NCI-H1105 treated with DMSO at 0.1 percent for 48 hours (cell line): Measurements from ENCODE around the gene PPP1R1A.

Source experiments
- DNase-seq: peaks from one replicate; lab custom pipeline; 2025; lab: John Stamatoyannopoulos, UW

Gene PPP1R1A

DNA sequence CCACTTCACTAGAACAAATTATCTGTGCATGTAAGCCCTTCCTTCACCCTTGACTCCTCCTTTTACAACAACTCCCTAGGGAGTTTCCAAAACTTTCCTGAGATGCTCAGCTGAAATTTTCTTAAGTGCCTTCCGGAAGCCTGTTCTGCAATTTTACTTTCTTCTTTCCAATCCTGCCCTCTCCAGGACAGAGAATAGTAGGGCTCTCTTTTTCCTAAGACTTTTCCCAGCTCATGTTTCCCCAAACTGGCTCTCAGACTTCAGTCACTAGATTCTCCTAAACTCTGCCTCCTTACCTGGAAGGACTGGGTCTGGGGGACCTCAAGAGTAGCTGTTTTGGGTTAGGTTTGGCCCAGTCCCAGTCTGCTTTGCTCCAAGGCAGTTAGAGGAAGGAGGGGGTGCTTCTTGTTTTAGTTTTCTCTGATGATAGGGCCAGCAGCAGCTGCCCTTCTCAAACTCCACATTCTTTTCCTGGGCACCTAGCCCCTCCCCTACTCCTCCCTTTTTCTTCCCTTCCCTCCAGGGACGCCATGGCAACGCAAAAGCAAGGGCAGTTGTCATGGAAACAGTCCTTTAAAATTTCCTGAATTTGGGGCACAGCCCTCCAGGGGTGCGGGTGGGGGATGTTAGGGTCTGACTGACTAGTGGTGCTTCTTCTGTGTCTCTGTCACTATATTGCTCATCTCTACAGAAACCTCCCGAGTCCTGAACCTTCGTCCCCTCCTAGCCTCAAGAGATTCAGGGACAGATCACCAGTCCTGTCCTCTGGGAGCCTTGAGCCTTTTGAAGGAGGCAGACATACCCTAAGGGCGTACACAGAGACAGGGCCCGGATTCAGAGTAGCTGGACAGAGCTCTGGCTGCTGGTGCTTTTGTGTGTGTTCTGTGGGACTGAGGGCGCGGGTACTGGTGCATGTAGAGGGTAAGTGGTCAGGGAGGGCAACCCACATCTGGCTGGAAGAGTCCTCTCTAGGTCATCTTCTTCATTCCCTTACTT lies 17.0 kb downstream of the PPP1R1A start:
- no peak for DNase-seq

DNA sequence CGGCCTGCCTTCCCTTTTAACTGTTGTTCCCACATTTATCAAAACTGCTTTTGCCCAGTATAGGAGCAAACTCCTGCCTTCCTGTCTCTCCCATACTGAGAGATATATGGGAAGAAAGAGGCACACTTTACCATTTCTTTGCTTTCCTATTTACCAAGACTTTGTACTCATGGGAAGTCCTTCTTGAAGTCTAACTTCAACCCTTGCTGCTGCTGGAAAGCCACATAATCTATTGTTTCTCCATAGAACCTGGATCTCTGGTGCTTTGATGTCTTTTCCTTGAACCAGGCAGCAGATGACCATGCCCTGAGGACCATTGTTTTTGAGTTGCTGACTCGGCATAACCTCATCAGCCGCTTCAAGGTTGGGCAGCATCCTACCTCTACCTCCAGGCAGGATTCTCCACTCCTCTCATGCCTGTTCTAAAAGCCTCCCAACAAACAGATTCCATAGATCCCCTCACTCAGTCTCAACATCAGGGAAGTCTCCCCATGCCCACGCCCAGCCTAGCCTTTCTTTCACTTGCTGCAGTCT lies 18.4 kb downstream of the PPP1R1A start:
- DNase-seq, result no peak

DNA sequence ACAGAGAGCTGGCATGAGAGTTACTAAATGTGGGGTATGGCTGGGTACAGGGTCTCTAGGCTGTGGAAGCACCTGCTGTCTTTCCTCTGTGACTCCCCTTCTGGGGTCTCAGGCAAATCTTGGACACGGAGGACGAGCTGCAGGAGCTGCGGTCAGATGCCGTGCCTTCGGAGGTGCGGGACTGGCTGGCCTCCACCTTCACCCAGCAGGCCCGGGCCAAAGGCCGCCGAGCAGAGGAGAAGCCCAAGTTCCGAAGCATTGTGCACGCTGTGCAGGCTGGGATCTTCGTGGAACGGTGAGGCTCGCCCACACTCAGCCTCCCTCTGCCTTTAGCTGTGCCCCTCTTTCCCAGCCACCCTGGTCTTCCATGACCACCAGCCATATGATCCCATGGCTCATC lies 19.4 kb downstream of the PPP1R1A start:
- DNase-seq, result no peak

DNA sequence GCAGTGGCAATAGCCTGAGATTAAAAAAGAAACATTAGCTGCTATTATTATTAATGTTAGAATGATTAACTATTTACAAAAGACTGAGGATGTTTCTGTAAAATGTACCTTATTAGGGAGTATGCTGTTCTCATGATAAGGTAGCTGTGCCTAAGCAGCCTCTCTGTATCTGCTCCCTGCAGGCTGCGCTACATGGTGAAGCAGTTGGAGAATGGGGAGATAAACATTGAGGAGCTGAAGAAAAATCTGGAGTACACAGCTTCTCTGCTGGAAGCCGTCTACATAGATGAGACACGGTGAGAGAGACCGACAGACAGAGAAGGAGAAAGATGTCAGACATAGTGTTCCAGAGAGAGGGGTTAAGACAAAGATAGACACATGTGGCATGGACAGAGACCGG lies 21.7 kb downstream of the PPP1R1A start:
- no peak for DNase-seq

DNA sequence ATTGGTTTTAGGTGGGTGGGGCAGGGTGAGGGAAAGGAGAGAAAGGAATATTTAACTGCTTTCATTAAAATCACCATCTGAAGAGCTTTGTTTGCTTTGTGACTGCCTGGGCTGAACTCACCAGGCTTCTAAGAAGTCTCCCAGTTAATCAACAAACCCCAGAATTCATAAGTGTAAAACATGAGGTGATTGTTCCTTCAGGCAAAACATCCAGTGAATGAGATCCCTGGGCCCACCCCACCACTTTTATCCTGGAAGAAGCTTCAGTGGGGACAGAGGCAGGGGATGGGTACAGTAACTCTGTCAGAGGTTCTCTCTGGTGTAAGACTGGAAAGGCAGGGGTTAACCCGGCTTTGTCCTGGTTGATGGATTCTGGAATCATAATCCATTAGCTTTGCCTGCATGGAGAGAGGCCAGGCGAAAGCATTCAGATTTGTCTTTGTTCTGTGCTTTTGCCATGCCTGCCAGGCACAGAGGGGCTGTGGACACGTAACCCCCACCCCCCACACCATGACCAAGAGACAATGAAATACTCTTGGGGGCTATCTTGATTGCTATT lies 22.4 kb downstream of the PPP1R1A start:
- DNase-seq, result no peak

DNA sequence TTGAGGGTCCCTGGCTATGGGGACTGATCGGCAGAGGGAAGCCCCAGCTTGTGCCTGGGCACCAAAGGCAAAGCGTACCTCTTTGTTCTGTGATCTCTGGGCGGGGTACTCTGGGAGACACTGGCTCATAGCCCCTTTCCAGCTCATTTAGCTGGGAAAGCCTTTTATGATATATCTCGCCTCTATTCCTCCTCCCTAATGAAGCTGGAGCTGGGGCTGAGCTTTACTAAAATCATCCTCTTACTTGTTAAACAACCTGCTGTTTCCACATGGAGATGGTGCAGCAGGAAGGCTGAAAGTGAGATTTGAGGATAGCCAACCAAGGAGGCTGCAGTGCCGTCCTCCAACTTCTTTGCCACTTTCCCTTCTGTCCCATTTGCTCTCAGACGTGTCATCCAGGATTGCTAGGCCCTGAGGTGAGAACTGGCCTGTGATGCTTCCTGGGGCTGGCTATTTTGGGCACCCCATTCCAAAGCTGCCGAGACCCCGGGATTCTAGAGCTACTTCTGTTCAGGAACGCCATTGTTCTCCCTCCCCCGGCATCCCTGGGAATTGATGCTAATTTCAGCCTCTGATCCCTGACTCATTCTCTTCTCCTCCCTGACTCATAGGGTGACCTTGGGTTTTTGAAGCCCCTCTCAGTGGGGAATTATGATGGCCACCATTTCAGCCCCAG lies 23.0 kb downstream of the PPP1R1A start:
- no peak for DNase-seq

DNA sequence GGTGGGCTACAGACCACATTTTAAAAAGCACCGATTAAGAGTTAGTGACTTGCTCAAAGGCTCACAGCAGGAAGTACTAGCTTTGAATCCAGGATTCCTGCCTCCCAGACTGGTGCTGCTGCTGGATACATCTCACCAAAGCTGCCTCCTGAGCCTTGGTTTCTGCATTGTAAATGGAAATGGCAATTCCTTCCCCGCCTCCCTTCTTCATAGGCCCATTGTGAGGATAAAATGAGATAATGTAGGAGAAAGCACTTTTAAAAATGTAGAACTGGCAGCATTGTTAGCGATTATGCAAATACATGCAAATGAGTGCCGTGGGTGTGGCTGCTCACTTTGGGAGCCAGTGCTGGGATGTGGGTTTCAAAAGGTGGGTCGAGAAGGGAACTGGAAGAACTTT lies 23.7 kb downstream of the PPP1R1A start:
- DNase-seq, result no peak

DNA sequence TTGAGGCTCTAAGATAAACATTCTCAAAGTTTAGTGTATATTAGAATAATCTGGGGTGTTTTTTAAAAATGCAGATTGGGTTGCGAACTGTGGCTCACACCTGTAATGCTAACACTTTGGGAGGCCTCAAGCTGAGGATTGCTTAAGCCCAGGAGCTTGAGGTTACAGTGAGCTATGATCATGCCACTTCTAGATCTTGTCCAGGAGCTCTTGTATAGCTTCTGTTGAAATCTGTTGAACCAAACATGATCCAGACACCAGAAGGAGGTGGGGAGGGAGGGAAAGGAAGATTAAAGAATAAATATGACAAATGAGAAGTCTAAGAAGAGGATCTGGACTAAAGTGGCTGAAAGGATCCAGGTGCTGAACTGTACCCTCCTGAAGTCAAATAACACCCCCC lies 24.7 kb downstream of the PPP1R1A start:
- DNase-seq, result no peak

DNA sequence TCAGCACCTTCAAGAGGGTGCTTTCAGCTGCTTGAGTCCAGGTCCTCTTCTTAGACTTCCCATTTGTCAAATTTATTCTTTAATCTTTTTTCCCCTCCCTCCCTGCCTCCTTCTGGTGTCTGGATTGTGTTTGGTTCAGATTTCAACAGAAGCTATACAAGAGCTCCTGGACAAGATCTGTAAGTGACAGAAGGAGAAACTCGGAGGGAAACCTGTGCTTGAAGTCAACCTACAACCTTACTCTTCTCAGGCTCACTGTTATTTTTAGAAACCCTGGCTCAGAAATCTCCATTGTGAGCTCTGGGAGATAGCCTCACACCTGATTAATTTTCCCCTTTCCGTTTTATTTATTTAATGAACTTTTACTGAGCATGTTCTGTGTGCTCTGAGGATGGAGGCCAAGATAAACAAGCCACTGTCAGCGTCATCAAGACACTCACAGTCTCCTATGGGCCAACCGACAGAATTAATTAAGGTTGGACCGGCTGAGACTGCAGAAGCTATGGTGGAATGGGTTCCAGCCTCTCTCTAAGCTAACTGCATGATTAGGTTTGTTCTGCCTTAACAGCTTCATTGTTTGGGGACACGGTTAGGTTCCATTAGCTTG lies 25.6 kb downstream of the PPP1R1A start:
- no peak for DNase-seq

DNA sequence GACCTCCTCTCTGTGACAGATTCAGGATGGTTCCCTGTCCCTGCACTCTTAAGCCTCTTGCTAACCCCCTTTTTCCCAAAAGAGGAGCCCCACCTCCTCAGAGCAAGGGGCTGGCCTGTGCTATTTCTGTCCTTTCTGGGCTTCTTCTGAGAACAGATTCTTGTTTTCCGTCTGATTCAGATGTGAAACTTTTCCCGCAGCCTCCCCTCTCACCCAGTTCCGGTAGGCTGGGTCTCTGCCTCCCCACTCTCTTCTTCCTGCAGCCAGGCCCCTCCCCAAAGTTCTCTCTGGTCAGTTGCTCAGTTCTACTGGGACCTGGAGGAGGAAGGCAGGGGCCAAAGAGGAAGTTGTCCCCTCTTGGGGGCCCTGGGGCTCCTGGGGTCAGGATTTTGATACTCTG lies 27.3 kb downstream of the PPP1R1A start:
- DNase-seq, result no peak

DNA sequence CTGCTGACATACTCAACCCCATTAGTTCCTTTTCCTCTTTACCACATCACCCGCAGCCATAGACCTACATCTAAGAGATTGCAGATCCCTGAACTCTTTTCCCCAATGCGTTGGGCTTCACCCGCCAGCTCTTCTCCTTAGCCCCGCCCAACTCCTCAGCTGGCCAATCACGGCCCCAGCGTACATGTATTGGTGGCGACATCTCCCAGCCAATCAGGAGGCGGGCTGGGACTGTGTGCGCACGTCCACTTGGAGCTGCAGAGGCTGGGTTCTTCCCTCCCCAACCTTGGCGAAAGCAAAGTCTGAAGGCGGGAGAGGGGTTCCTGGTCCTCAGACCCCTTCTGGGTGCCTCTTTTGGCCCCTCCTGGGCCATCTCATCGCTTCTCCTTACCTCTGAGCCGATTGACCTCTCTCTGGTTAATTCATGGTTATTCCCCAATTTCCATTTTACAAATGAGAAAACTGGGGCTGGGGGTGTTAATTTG lies 28.0 kb downstream of the PPP1R1A start:
- DNase-seq, result no peak

DNA sequence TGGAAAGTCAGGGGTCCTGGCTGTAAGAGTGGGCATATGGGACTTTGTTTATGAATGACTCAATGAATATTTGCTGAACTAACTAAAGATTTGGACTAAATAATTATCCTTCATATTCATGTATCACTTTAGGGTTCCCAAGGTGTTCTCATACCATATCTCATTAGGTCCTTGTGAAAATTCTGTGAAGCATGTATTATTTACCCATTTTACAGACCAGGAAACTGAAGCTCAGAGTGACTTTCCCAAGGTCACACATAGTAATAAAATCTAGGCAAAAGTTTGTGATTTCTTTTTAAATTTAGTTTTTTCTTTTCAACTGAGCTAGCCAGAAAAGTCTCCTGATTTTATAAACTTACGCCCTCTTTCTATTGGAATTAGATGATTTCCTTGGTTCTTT lies 29.7 kb downstream of the PPP1R1A start:
- no peak for DNase-seq

DNA sequence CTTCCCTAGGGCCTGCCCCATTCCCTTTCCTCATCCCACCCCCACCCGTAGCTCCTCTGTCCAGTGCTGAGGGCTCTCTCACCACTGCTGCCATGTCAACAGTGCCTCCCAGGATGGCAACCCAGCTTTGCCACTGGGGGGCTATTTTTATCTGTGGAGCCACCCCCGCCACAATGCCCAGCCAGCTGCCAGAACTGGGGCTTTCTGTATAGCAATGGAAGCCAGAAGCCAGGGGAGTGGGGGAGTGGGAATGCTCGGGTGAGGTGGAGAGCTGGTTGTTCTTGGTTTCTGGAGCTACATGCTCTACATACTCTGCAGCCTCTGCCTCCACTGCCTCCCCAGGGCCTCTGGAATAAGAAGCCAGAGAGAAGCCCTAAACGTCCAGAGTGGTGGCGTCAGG lies 30.1 kb downstream of the PPP1R1A start:
- no peak for DNase-seq

DNA sequence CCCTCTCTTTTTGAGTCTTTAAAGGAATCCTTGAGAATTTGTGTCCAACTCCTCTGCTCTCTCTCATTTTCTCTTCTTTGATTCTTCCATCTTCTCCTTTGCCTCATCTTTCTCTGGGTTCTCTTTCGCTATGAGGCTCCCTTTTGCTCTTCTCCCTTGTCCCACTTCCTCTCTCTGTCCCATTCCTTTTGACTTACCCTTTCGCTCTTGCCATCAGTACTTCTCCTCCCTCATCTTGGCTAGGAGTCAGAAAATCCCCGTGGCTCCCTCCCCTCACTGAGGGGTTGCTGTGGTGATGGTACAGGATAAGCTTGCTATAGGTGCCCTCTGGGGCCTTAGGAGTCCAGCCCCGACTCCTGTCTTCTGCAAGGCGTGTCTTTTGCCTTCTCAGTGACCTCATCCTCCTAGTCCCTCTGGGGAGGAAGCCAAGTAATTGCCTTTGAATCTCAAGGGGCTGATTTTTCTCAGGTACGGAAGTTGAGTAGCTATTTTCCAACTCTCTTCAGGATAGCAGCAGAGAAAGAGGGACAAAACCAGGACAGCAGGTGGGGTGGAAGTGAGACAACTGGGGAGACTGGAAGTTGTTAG lies 32.7 kb downstream of the PPP1R1A start:
- no peak for DNase-seq

DNA sequence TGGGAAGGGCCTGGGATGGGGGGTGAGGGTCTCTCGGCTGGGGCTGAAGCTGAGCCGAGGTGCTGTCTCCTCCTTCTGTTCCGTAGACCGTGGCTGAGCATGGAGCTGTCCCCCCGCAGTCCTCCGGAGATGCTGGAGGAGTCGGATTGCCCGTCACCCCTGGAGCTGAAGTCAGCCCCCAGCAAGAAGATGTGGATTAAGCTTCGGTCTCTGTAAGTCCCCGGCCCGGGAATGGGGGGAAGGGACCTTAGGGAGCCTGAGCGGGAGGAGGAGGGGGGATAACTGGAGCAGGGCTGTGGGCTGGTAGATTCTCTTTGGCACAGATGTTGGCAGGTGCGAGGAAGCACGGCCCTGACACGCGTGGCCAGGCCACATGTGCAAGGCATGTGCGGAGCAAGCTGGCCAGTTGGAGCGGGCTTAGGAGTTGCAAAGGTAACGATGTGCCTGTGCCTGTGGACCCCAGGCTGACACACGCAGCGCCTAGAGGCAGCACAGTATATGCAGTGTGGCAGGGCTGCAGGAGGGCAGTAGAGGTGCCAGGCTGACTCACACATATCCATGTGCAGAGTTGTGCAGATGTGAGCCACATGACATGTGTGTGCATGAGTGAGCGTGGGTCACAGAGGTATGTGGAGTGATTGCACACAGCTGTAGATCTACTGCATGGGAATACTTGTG lies 38.5 kb downstream of the PPP1R1A start:
- DNase-seq, result peak; percentile 7

DNA sequence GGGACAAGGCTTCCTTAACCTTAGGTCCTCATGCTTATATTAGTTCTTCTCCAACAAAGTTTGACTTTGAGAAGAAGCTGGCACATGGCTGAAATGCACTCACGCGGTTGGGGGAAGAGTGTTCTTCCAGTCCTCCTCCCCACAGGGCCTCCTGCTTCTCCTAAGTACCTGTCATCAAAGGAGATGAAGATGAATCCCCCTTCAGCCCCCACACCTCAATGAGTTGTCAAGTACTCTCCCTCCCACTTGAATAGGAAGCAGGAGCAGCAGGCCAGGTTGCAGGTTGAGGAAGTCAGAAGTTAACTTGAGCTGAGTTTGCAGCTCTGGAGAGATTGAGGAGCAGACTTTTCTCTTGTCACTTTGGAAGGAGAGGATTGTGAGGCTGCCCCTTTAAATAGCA lies 41.9 kb downstream of the PPP1R1A start:
- no peak for DNase-seq

DNA sequence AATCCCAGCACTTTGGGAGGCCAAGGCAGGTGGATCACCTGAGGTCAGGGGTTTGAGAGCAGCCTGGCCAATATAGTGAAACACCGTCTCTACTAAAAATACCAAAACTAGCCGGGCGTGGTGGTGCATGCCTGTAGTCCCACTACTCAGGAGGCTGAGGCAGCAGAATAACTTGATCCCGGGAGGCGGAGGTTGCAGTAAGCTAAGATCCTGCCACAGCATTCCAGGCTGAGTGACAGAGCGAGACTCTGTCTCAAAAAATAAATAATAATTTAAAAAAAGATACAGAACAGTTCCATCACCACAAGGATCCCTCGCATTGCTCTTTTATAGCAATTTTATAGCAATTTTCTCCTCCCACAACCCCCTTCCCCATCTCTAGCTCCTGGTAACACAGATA lies 43.7 kb downstream of the PPP1R1A start:
- DNase-seq, result no peak

DNA sequence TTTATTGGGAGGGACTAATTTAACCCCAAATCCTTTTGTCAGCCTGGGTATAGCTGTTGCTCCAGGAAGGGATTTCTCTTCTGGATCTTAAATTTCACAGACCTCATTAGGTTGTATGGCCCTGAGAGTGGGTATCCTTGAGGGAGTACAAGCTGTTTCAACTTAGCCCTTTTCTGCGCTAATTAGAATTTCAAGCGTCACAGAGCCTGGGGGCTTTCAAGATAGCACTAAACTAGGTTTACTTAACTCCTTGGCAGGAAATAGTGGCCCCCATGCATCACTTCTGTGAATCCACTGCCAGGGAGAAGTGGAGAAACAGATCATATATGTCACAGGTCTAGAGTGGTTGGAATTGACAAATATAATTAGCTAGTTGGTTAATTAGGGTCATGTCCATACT lies 44.9 kb downstream of the PPP1R1A start:
- no peak for DNase-seq

DNA sequence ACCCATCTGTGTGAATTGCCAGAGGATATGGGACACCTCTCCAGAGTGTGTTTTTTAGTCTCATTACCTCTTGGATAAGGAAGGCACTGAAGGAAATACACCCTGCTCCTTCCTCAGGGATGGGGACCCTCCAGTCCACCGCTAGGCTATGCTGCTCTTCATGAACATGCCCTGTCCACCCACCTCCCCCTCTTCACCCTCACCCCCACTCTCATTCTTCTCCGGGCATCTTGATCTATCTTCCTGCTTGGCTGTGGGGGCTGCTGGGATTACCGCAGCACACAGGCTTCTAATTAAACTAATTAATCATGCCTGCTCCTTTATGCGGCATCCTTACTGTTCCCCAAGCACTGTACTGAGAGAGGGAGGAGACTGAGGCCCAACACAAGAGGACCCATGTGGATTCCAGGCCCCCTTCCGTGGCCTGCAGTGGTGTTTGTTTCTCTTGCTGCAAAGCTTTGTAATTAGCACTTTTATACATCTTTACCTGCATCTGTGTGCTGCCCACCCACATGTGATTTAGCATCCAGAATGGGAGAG lies 46.6 kb downstream of the PPP1R1A start:
- DNase-seq, result no peak

DNA sequence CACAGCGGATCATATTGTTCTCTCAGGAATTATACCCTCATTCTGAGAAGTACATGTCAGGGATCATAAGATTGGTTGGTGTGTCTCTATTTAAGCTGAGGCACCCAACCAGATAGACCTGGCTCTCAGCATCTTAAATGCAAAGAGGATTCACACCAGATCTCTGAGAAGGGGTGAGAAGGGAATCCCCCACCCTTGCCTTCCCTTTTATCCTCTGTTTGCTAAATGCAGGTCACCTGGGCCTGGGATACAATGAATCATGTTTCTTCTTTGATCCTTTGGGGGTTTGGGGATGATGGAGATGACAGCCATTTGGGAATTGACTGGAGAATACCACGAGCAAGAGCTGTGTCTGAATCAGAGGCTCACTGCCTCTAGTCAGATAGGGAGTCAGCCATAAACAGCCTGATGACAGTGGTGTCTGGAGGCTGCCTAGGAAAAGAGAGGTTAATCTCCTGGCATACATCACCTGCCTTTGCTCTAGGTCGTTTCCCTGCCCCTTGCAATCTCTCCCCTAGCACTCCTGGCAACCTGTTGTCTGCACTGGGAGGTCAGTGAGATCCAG lies 50.2 kb downstream of the PPP1R1A start:
- no peak for DNase-seq

DNA sequence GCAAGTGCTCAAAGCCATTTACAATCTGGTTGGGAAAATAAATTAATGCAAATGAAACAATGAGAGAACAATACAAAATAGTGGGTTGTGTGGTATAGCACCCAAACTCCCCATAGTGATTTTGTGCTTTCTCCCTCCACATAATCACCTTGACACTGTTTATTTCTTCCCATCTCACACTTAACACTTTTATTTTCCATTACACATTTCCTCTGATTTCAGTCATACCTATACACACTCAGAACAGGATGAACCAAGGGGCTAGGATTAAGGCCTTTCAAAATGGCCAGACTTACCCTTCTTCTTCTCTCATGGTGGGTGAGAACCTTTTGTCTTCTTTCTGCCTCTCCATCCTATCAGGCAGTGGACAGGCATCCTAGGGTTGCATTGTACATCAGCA lies 53.0 kb downstream of the PPP1R1A start:
- DNase-seq, result no peak
